Measurements from ENCODE around the gene AIDA.

DNA sequence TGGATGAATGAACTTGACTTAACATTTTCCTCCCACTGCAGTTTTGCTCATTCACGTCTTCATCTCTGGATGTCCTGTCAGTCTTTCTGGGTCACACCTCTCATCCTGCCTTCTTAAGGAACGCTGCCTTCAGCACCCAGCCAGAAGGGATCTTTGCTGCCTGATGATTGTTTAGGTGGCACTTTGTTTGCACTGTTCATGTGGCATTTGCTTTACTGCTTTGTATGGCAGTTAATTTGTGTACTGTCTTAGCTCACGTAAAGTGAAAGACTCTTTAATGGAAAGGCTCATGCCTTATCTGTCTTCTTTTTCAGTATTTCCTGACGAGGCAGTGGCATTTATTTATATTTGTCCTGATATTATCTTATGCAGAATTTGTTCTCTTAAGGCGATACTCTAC, 89.5 kb downstream of the AIDA start:
- TF ChIP-seq, protein P1, sequence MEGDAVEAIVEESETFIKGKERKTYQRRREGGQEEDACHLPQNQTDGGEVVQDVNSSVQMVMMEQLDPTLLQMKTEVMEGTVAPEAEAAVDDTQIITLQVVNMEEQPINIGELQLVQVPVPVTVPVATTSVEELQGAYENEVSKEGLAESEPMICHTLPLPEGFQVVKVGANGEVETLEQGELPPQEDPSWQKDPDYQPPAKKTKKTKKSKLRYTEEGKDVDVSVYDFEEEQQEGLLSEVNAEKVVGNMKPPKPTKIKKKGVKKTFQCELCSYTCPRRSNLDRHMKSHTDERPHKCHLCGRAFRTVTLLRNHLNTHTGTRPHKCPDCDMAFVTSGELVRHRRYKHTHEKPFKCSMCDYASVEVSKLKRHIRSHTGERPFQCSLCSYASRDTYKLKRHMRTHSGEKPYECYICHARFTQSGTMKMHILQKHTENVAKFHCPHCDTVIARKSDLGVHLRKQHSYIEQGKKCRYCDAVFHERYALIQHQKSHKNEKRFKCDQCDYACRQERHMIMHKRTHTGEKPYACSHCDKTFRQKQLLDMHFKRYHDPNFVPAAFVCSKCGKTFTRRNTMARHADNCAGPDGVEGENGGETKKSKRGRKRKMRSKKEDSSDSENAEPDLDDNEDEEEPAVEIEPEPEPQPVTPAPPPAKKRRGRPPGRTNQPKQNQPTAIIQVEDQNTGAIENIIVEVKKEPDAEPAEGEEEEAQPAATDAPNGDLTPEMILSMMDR (IDR thresholded peaks at IDR 0.05; ENCODE audit: insufficient read depth, low read length), result no peak
- no peak for TF ChIP-seq SPI1 (IDR thresholded peaks at IDR 0.05; ENCODE audit: borderline replicate concordance, low read depth)
- TF ChIP-seq GABPA (IDR thresholded peaks at IDR 0.05; ENCODE audit: low read depth), result no peak

Data from HL-60 (cell line).